ENCODE data around the gene NUDT22.

NUDT22 gene

DNA sequence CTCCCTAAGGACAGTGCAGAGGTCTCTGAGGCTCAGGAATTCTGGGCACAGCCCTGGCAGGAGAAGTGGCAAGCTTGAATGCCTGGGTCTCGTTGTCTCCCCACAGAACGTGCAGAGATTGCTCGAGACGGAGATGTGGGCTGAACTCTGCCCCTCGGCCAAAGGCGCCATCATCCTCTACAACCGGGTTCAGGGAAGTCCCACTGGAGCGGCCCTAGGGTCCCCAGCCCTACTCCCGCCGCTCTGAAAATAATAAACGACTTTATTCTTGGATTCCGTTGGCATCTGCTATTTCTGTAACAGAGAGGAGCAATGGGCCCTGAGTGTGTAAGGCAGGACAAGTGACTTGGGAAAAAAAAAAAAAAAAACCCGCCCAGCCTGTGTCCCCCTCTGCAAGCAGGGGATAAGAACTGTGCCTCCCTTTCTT, 3.7 kb downstream of the NUDT22 start:
- DNase-seq: no peak

GRCh38 chr11:64230171-64230984, 4.3 kb downstream of the NUDT22 start, which contains the start of gene DNAJC4:
Gene DNAJC4 (plus strand): TSS chr11:64230548. CDS start chr11:64230855, 307 bp downstream.
- peak; percentile 98 for DNase-seq

- peak; percentile 72 for DNase-seq
These were observed 4.9 kb downstream of the NUDT22 start for GRCh38 chr11:64230985-64231365.

- DNase-seq: peak; percentile 44
These were observed 5.5 kb downstream of the NUDT22 start for GRCh38 chr11:64231546-64231945.

GRCh38 chr11:64232182-64232966, 6.3 kb downstream of the NUDT22 start:
- no peak for DNase-seq

GRCh38 chr11:64232967-64233315, 6.9 kb downstream of the NUDT22 start:
- no peak for DNase-seq

DNA sequence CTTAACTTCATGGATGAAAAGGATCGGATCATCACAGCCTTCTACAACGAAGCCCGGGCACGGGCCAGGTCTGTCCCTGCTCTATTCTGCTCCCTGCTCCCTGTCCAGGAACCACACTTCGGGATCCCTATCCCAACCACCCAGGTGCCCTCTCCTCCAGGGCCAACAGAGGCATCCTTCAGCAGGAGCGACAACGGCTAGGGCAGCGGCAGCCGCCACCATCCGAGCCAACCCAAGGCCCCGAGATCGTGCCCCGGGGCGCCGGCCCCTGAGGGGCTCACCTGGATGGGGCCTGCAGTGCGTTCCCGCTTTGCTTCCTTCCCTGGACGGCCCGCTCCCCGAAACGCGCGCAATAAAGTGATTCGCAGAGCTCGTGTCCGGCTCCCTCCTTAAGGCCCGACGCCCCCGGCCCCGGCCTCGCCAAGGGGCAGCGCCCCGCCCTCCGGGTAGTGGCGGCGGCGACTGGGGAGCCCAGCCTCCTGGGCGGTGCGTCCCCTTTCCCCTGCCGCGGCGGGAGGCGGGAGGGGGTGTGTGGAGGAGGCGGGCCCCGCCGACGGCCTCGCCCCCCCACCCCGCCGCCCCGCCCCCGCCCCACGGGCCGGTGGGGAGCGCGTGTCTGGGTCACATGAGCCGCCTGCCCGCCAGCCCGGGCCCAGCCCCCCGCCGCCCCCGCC, 8.0 kb downstream of the NUDT22 start, which contains the start of gene VEGFB:
VEGFB (plus strand) TSS at position 672 of the 674 bp plus-strand sequence. CDS start 250 bp downstream, outside the sequence.
- DNase-seq: peak; percentile 79

GRCh38 chr11:64234647-64235379, 8.7 kb downstream of the NUDT22 start:
- DNase-seq: peak; percentile 78

DNA sequence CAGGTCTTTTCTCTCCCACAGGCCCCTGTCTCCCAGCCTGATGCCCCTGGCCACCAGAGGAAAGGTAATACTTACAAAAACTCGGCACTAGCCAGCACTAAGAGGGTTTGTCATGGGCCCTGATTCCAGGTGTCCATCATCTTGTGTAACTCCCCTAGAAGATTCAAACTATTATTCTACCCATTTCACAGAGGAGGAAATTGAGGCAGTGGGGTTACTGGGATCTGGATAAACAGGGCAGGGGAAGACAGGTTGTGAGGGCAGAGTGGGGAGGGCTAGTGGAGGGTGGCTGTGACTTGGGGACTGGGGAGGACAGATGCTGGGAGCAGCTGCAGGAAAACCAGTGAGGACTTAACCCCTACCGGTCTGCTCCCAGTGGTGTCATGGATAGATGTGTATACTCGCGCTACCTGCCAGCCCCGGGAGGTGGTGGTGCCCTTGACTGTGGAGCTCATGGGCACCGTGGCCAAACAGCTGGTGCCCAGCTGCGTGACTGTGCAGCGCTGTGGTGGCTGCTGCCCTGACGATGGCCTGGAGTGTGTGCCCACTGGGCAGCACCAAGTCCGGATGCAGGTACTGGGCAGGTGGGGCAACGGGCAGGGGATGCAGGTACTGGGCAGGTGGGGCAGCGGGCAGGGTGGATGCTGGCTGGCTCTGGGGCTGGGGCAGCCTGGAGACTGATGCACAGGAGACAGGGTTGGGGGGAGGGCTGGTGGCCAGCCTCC, 9.5 kb downstream of the NUDT22 start:
- DNase-seq: no peak

DNA sequence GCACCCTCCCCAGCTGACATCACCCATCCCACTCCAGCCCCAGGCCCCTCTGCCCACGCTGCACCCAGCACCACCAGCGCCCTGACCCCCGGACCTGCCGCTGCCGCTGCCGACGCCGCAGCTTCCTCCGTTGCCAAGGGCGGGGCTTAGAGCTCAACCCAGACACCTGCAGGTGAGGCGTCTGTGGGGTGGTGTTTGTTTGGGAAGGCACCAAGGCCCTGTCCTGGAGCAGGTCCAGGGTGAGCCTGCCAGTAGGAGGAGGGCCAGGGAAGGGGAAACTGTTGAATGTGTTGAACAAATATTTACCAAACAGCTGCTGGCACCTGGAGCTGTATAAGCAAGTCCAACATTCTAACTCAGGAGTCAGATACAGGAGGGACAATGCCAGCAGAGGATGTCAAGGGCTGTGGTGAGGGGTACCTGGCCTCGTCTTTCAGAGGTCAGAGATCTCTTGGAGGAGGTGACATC, 11.4 kb downstream of the NUDT22 start:
- DNase-seq: no peak

GRCh38 chr11:64238076-64238475, 12.0 kb downstream of the NUDT22 start:
- DNase-seq: no peak

DNA sequence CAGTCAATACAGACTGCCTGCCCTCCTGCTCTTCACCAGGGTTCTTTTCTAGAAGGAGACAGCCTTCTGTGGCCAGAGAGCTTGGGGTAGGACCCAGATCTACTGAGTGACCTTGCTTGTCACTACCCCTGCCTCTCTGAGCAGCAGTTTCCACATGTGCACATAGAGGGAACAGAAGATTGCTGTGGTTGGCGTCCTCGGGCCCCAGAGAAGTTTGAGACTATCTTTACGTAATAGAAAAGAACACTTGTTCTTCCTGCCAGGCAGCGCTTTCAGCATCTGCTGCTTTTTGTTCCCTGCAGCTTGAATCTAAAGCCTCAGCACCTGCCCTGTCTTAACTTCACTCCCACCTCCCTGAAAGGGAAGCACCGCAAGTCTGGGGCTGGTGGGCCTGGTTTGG, 12.9 kb downstream of the NUDT22 start:
- DNase-seq: peak; percentile 38

GRCh38 chr11:64239662-64240434, 13.8 kb downstream of the NUDT22 start:
- peak; percentile 63 for DNase-seq

- DNase-seq: peak; percentile 99
These were observed 14.6 kb downstream of the NUDT22 start, which contains the start of gene FKBP2 for GRCh38 chr11:64240435-64241240. Gene FKBP2 (plus strand): TSS chr11:64241095. CDS start chr11:64242388, 1,293 bp downstream.

- no peak for DNase-seq
These were observed 15.1 kb downstream of the NUDT22 start for GRCh38 chr11:64241241-64241490.

- peak; percentile 100 for DNase-seq
These were observed 15.7 kb downstream of the NUDT22 start for GRCh38 chr11:64241491-64242374.

GRCh38 chr11:64243236-64243854, 17.3 kb downstream of the NUDT22 start:
- no peak for DNase-seq

DNA sequence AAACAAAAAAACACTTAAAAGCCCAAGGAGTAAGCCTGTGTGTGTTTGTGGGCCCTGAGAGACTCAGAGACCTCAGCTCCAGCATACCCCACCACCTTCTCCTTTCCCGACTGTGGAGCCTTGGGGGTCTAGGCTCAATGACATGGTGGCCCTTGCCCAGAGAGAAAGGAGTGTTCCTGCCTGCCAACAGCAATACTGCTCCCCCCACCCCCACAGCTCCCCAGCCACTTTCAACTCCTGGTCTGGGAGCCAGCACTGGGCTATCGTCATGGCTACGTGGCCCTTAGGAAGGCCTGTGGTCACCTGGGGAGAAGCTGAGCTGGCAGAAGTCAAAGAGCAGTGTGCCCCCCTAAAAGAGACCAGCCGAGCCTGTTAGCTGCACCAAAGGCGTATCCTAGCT, 18.0 kb downstream of the NUDT22 start:
- no peak for DNase-seq

- no peak for DNase-seq
These were observed 18.9 kb downstream of the NUDT22 start for GRCh38 chr11:64244966-64245365.

All from hematopoietic multipotent progenitor cell treated with erythropoietin and hydrocortisone succinate and interleukin-3 and kit ligand, for 4 days (in vitro differentiated cells).